ENCODE measurements around the gene PLEKHH1. TPM values are rescaled to one million over a fixed set of nuclear protein-coding genes. Genes with fewer than 3 reads are reported as not detected.

The PLEKHH1 gene
- total RNA-seq, 1 donor, result 0.45 TPM

GRCh38 chr14:67490196-67490595, 42.9 kb upstream of the PLEKHH1 start:
- TF ChIP-seq, protein P1, sequence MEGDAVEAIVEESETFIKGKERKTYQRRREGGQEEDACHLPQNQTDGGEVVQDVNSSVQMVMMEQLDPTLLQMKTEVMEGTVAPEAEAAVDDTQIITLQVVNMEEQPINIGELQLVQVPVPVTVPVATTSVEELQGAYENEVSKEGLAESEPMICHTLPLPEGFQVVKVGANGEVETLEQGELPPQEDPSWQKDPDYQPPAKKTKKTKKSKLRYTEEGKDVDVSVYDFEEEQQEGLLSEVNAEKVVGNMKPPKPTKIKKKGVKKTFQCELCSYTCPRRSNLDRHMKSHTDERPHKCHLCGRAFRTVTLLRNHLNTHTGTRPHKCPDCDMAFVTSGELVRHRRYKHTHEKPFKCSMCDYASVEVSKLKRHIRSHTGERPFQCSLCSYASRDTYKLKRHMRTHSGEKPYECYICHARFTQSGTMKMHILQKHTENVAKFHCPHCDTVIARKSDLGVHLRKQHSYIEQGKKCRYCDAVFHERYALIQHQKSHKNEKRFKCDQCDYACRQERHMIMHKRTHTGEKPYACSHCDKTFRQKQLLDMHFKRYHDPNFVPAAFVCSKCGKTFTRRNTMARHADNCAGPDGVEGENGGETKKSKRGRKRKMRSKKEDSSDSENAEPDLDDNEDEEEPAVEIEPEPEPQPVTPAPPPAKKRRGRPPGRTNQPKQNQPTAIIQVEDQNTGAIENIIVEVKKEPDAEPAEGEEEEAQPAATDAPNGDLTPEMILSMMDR (IDR thresholded peaks at IDR 0.05; ENCODE audit: insufficient read depth, low read length), result no peak
- DNase-seq (ENCODE audit: low read depth), result no peak
- no peak overlapping the region for H3K4me3 ChIP-seq (ENCODE audit: low read depth, low read length)

GRCh38 chr14:67491285-67491684, 41.8 kb upstream of the PLEKHH1 start:
- no peak overlapping the region for H3K4me3 ChIP-seq (ENCODE audit: low read depth, low read length)
- no peak for DNase-seq (ENCODE audit: low read depth)
- TF ChIP-seq, protein P1 (IDR thresholded peaks at IDR 0.05; ENCODE audit: insufficient read depth, low read length), result no peak

- H3K4me3 ChIP-seq (ENCODE audit: low read depth, low read length), result no peak overlapping the region
- no peak for DNase-seq (ENCODE audit: low read depth)
- TF ChIP-seq, protein P1 (IDR thresholded peaks at IDR 0.05; ENCODE audit: insufficient read depth, low read length), result no peak
Observed at GRCh38 chr14:67491741-67492507, 41.2 kb upstream of the PLEKHH1 start.

GRCh38 chr14:67492538-67492937, 40.6 kb upstream of the PLEKHH1 start:
- no peak overlapping the region for H3K4me3 ChIP-seq (ENCODE audit: low read depth, low read length)
- TF ChIP-seq, protein P1 (IDR thresholded peaks at IDR 0.05; ENCODE audit: insufficient read depth, low read length), result no peak
- no peak for DNase-seq (ENCODE audit: low read depth)

DNA sequence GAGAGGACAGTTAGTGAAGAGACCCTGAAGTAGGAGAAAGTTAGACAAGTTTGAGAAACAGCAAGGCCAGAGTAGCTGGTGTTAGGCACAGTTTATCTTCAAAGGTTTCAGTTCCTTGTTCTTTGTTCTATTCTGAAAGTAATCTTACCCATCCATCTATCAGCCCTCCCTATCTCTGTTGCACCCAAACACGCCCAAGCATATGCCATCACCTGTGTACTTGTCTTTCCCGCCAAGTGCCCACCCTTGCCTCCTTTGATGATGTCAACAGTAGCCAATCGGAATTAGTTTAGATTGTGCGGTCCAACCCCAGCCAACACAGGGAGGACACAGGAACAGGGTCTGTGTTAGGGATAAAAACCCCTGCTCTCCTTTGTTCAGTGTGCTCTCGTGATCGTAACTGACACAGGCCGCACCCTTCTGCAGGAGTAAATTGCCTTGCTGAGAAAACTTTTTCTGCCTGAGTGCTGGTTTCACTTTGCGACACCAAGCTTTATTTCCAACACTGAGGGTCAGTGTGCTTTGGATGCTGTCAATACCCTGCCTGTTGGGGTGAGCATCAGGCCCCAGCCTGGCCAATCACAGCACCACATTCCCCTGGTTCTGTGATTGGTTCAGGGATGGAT, 39.9 kb upstream of the PLEKHH1 start:
- TF ChIP-seq, protein P1 (IDR thresholded peaks at IDR 0.05; ENCODE audit: insufficient read depth, low read length), result no peak
- H3K4me3 ChIP-seq (ENCODE audit: low read depth, low read length), result no peak overlapping the region
- DNase-seq (ENCODE audit: low read depth), result no peak

GRCh38 chr14:67495827-67496226, 37.3 kb upstream of the PLEKHH1 start:
- DNase-seq (ENCODE audit: low read depth), result no peak
- TF ChIP-seq, protein P1 (IDR thresholded peaks at IDR 0.05; ENCODE audit: insufficient read depth, low read length), result no peak
- H3K4me3 ChIP-seq (ENCODE audit: low read depth, low read length), result no peak overlapping the region
